H1 (cell line): ENCODE measurements around the gene SCARB2. TPM values are rescaled to one million over a fixed set of nuclear protein-coding genes. Genes with fewer than 3 reads are reported as not detected.

Experiments
- CTCF ChIA-PET: fragments of 300-600 bp; sonication (Branson Sonifier 250); formaldehyde crosslinking; loops from one replicate; lab custom pipeline; 2021; ENCODE audit not compliant: partially characterized antibody; lab: Charles Lee
- POLR2A ChIA-PET: fragments of 300-600 bp; sonication (Branson Sonifier 250); formaldehyde crosslinking; loops from one replicate; lab custom pipeline; 2021; ENCODE audit warnings: inconsistent platforms; ENCODE audit not compliant: partially characterized antibody; lab: Charles Lee
- DNase-seq, 2 experiments: peaks; one replicate each; pipeline versions ENCODE4 v3.0.0 to v3.0.0-alpha.2; 2010 to 2022; ENCODE audit warnings: low spot score in 2 of 2, low read depth in 1 of 2, mixed read lengths in 1 of 2
- FAIRE-seq: peaks from 2 replicates; lab custom pipeline; 2011; peaks lifted over from hg19 to GRCh38; lab: Jason Lieb, UNC
- H2AFZ ChIP-seq: 2 replicates; pipeline ENCODE4 v1.8.1; 2012; ENCODE audit warnings: low read length, inconsistent platforms
- H2AK5ac ChIP-seq: 2 replicates; pipeline ENCODE4 v1.6.1; 2013; ENCODE audit warnings: low read depth, low read length
- H2BK120ac ChIP-seq: replicated peaks from 2 replicates; pipeline ENCODE3; 2013; ENCODE audit warnings: low read depth, low read length, inconsistent platforms
- H2BK12ac ChIP-seq: 2 replicates; pipeline ENCODE4 v1.6.1; 2013; ENCODE audit warnings: low read depth, low read length
- H2BK15ac ChIP-seq: 2 replicates; pipeline ENCODE4 v1.6.1; 2013; ENCODE audit warnings: low read length
- H2BK20ac ChIP-seq: 2 replicates; pipeline ENCODE4 v1.6.1; 2013; ENCODE audit warnings: low read length
- H2BK5ac ChIP-seq: 2 replicates; pipeline ENCODE4 v1.6.1; 2013; ENCODE audit warnings: low read depth, low read length
- H3K14ac ChIP-seq: 2 replicates; pipeline ENCODE4 v1.6.1; 2013; ENCODE audit warnings: inconsistent platforms; ENCODE audit not compliant: insufficient read length
- H3K18ac ChIP-seq: 2 replicates; pipeline ENCODE4 v1.6.1; 2013; ENCODE audit warnings: low read length; ENCODE audit errors: extremely low read depth
- H3K23ac ChIP-seq: 2 replicates; pipeline ENCODE4 v1.6.1; 2013; ENCODE audit warnings: inconsistent platforms; ENCODE audit not compliant: insufficient read length
- H3K23me2 ChIP-seq: 2 replicates; pipeline ENCODE4 v1.6.1; 2013; ENCODE audit warnings: low read depth, low read length
- H3K27ac ChIP-seq: 2 replicates; pipeline ENCODE4 v1.6.1; 2011; ENCODE audit warnings: low read depth, low read length, inconsistent platforms
- H3K27me3 ChIP-seq, 4 experiments: replicated peaks in 1 of 4; 1 replicate in 1 of 4; 2 replicates in 3 of 4; pipeline versions ENCODE4 v1.6.1 to v1.8.1; 2011 to 2013; ENCODE audit warnings: low read length in 3 of 4, mild to moderate bottlenecking in 3 of 4, inconsistent platforms in 2 of 4, mixed read lengths in 2 of 4, moderate library complexity in 1 of 4; ENCODE audit not compliant: control insufficient read depth in 3 of 4, insufficient read depth in 3 of 4; ENCODE audit errors: extremely low read depth in 1 of 4
- H3K36me3 ChIP-seq, 4 experiments: 2 replicates each; pipeline versions ENCODE4 v1.6.1 to v1.8.1; 2011 to 2013; ENCODE audit warnings: mild to moderate bottlenecking in 4 of 4, low read length in 3 of 4, moderate library complexity in 2 of 4, control low read depth in 1 of 4, inconsistent platforms in 1 of 4; ENCODE audit not compliant: insufficient read depth in 4 of 4, control insufficient read depth in 2 of 4
- H3K4ac ChIP-seq: replicated peaks from 2 replicates; pipeline ENCODE3; 2013; ENCODE audit warnings: low read length, low read depth, mixed read lengths, inconsistent platforms; ENCODE audit not compliant: insufficient read length
- H3K4me1 ChIP-seq, 4 experiments: replicated peaks in 1 of 4; 1 replicate in 1 of 4; 2 replicates in 3 of 4; pipeline versions ENCODE4 v1.6.1 to v1.8.1; 2011 to 2013; ENCODE audit warnings: low read length in 3 of 4, inconsistent platforms in 2 of 4, mixed read lengths in 1 of 4; ENCODE audit not compliant: insufficient read depth in 4 of 4, control insufficient read depth in 3 of 4
- H3K4me2 ChIP-seq, 2 experiments: 2 replicates each; pipeline versions ENCODE4 v1.6.1 to v1.8.1; 2011 to 2013; ENCODE audit warnings: low read depth in 2 of 2, low read length in 2 of 2, control low read depth in 1 of 2, inconsistent platforms in 1 of 2, mild to moderate bottlenecking in 1 of 2; ENCODE audit not compliant: insufficient read depth in 1 of 2
- H3K4me3 ChIP-seq, 4 experiments: fragments of 200-600, 300-600 bp in 1 of 4; sonication (generic), shearing (Covaris generic), sonication (Bioruptor Twin) in 1 of 4; 2 replicates each; pipeline versions ENCODE4 v1.5.1 to v1.8.1; 2011 to 2016; ENCODE audit warnings: low read length in 4 of 4, low read depth in 3 of 4, control low read depth in 2 of 4, inconsistent platforms in 2 of 4, mild to moderate bottlenecking in 2 of 4, mixed read lengths in 1 of 4, moderate library complexity in 1 of 4; ENCODE audit not compliant: insufficient read depth in 2 of 4; ENCODE audit errors: extremely low read depth in 1 of 4
- H3K56ac ChIP-seq: replicated peaks from 2 replicates; pipeline ENCODE3; 2013; ENCODE audit warnings: low read depth, mild to moderate bottlenecking, mixed read lengths, low read length, inconsistent platforms; ENCODE audit not compliant: insufficient read length
- H3K79me1 ChIP-seq: 2 replicates; pipeline ENCODE4 v1.6.1; 2013; ENCODE audit warnings: low read depth, low read length, control low read depth
- H3K79me2 ChIP-seq, 2 experiments: 2 replicates each; pipeline versions ENCODE4 v1.6.1 to v1.8.1; 2012 to 2013; ENCODE audit warnings: low read length in 2 of 2, mild to moderate bottlenecking in 2 of 2, inconsistent platforms in 1 of 2; ENCODE audit not compliant: insufficient read depth in 2 of 2, control insufficient read depth in 1 of 2
- H3K9ac ChIP-seq, 4 experiments: replicated peaks in 1 of 4; 1 replicate in 1 of 4; 2 replicates in 3 of 4; pipeline versions ENCODE4 v1.6.1 to v1.8.1; 2011 to 2013; ENCODE audit warnings: low read depth in 3 of 4, low read length in 3 of 4, control low read depth in 2 of 4, mild to moderate bottlenecking in 2 of 4, moderate library complexity in 2 of 4, inconsistent platforms in 1 of 4; ENCODE audit errors: extremely low read depth in 1 of 4
- H3K9me3 ChIP-seq, 2 experiments: 2 replicates each; pipeline versions ENCODE4 v1.6.1 to v1.8.1; 2012 to 2013; ENCODE audit warnings: mild to moderate bottlenecking in 2 of 2, moderate library complexity in 2 of 2, control low read depth in 1 of 2, inconsistent platforms in 1 of 2, low read depth in 1 of 2, low read length in 1 of 2, mixed read lengths in 1 of 2; ENCODE audit not compliant: insufficient read depth in 2 of 2
- H4K20me1 ChIP-seq, 2 experiments: replicated peaks in 1 of 2; 2 replicates each; pipeline versions ENCODE3 to v1.8.1; 2011 to 2013; ENCODE audit warnings: inconsistent platforms in 2 of 2, low read length in 2 of 2, mild to moderate bottlenecking in 1 of 2; ENCODE audit not compliant: insufficient read depth in 2 of 2, control insufficient read depth in 1 of 2
- H4K5ac ChIP-seq: 2 replicates; pipeline ENCODE4 v1.6.1; 2013; ENCODE audit warnings: low read length, low read depth, mixed read lengths, inconsistent platforms; ENCODE audit not compliant: insufficient read length
- H4K8ac ChIP-seq: 2 replicates; pipeline ENCODE4 v1.8.0; 2013; ENCODE audit warnings: mild to moderate bottlenecking, moderate library complexity, low read length, inconsistent platforms; ENCODE audit not compliant: insufficient read depth; ENCODE audit errors: extremely low read depth
- H4K91ac ChIP-seq: replicated peaks from 2 replicates; pipeline ENCODE3; 2013; ENCODE audit warnings: low read length, mixed read lengths, inconsistent platforms; ENCODE audit not compliant: insufficient read length
- EGR1 ChIP-seq: IDR thresholded peaks from 2 replicates; pipeline ENCODE4 v1.6.1; 2011; ENCODE audit warnings: low read depth, low read length, borderline replicate concordance
- EP300 ChIP-seq, 2 experiments: IDR thresholded peaks; 1 replicate in 1 of 2; 2 replicates in 1 of 2; pipeline ENCODE4 v1.6.1; 2011 to 2012; ENCODE audit warnings: low read depth in 2 of 2, low read length in 2 of 2, mild to moderate bottlenecking in 2 of 2, borderline replicate concordance in 1 of 2, inconsistent platforms in 1 of 2, moderate library complexity in 1 of 2
- GTF2F1 ChIP-seq: IDR thresholded peaks from 2 replicates; pipeline ENCODE4 v1.6.1; 2012; ENCODE audit warnings: low read depth, low read length, improper control_type of control experiment, borderline replicate concordance
- KDM5A ChIP-seq: fragments of 200-600 bp; IDR thresholded peaks from 2 replicates; pipeline ENCODE4 v1.7.1; 2012; ENCODE audit warnings: mild to moderate bottlenecking, low read length, inconsistent platforms, mixed read lengths
- POU5F1 ChIP-seq: IDR thresholded peaks from 2 replicates; pipeline ENCODE4 v1.6.1; 2011; ENCODE audit warnings: low read depth, mild to moderate bottlenecking, low read length, moderate library complexity
- RXRA ChIP-seq: IDR thresholded peaks from 2 replicates; pipeline ENCODE4 v1.6.1; 2011; ENCODE audit warnings: low read depth, mild to moderate bottlenecking, low read length, moderate library complexity; ENCODE audit not compliant: insufficient read depth
- SUZ12 ChIP-seq: fragments of 200-600 bp; sonication (generic); IDR thresholded peaks from 2 replicates; pipeline ENCODE4 v1.6.1; 2012; ENCODE audit warnings: mild to moderate bottlenecking, inconsistent platforms, low read length, moderate library complexity, mixed read lengths
- WGBS, 2 experiments: shearing (Covaris generic) in 1 of 2; methylation state at CpG; one replicate each; pipeline versions ENCODE4 v1.1.6 to v1.1.7; 2013 to 2015; ENCODE audit warnings: low lambda C conversion rate in 2 of 2, mixed read lengths in 2 of 2, inconsistent platforms in 1 of 2, low coverage in 1 of 2, missing lambda C conversion rate in 1 of 2; ENCODE audit not compliant: insufficient replicate concordance in 2 of 2, insufficient coverage in 1 of 2, insufficient read length in 1 of 2; ENCODE audit errors: extremely low coverage in 1 of 2, missing lambda C conversion rate in 1 of 2; 5-methylcytosine and 5-hydroxymethylcytosine counted together
- polyA plus RNA-seq, 7 experiments: library from polyadenylated mRNA; depleted of rRNA in 3 of 7; stranded (reverse) in 5 of 7; unstranded in 2 of 7; fragments of >200 nt in 5 of 7; fragments of 200-250 nt in 2 of 7; gene quantifications; 1 replicate in 5 of 7; 2 replicates in 1 of 7; 4 replicates in 1 of 7; pipeline versions ENCODE4 v1.2.1 to v1.2.3, GENCODE V29; 2011 to 2013; ENCODE audit warnings: missing spikeins in 2 of 7, mixed read lengths in 2 of 7
- total RNA-seq: library from RNA; stranded (reverse); fragmentation: NEBNext Ultra II Directional; extraction: Animal tissue kit (Norgen Biotek cat#: 25700); gene quantifications from 2 replicates; pipeline ENCODE4 v1.2.1, GENCODE V29; 2021

Gene SCARB2
- total and polyA plus RNA-seq, 2 of the 8 experiments (the other 6 are each of a cell fraction or from before 2014, with no cell fraction given) = 18.5 to 35.7 TPM

- FAIRE-seq = no peak
- peaks cover 0 to 3% (median 0%) of the 10 kb centered on the region in 4 experiments; a peak in 2 of 7 replicates for H3K4me1 ChIP-seq
Observed at GRCh38 chr4:76240236-76240635, 26.6 kb upstream of the SCARB2 start.

More at GRCh38 chr4:76240236-76240635, 26.6 kb upstream of the SCARB2 start:
- no peak overlapping the region for H2BK120ac ChIP-seq
- POLR2A ChIA-PET = interaction anchor here (1.9 kb wide), 1 partner anchor 11 kb away, joined by 5 read pairs; the partner anchor contains the start of gene FAM47E
- H4K8ac ChIP-seq = no peak overlapping the region
- no peak overlapping the region for H3K4me2 ChIP-seq
- no peak overlapping the region for H2BK12ac ChIP-seq
- no peak overlapping the region for H3K56ac ChIP-seq
- H2BK15ac ChIP-seq = no peak overlapping the region
- CTCF ChIA-PET = interaction anchor here (0.6 to 3.0 kb wide), 3 partner anchors 12 to 138 kb away, joined by 3 to 11 read pairs (median 3); no protein-coding TSS in a partner anchor
- no peak overlapping the region for H2BK20ac ChIP-seq
- H4K91ac ChIP-seq = no peak overlapping the region
- no peaks in the 10 kb centered on the region for H4K20me1 ChIP-seq
- no peak overlapping the region for H3K18ac ChIP-seq
- TF ChIP-seq EGR1 = no peak
- no peak for TF ChIP-seq POU5F1
- no peak for TF ChIP-seq SUZ12
- TF ChIP-seq KDM5A = no peak
- TF ChIP-seq RXRA = no peak
- no peak for TF ChIP-seq EP300 (IDR thresholded peaks at IDR 0.05; ENCODE audit: borderline replicate concordance in 1 of 2, low read depth in 2 of 2, low read length in 2 of 2)
- no peak for TF ChIP-seq GTF2F1
- no peak overlapping the region for H3K14ac ChIP-seq
- no peak overlapping the region for H3K23ac ChIP-seq
- no peak overlapping the region for H2BK5ac ChIP-seq
- H3K9me3 ChIP-seq = peaks cover 3 to 6% of the 10 kb centered on the region in 2 experiments; a peak in 2 of 4 replicates
- no peaks in the 10 kb centered on the region for H3K27me3 ChIP-seq
- no peak overlapping the region for H4K5ac ChIP-seq
- H3K27ac ChIP-seq = no peak overlapping the region
- DNase-seq = no peak
- H2AFZ ChIP-seq = no peak overlapping the region
- no peak overlapping the region for H3K4me3 ChIP-seq
- H3K4ac ChIP-seq = no peak overlapping the region
- no peaks in the 10 kb centered on the region for H3K36me3 ChIP-seq
- H3K79me2 ChIP-seq = no peaks in the 10 kb centered on the region
- no peak overlapping the region for H2AK5ac ChIP-seq
- WGBS, 2 experiments = 92% methylated on average over 2 of the region's 2 CpGs; no CpG with 5 or more reads in 1 of the 2 experiments
- H3K23me2 ChIP-seq = no peaks in the 10 kb centered on the region
- no peak overlapping the region for H3K9ac ChIP-seq
- H3K79me1 ChIP-seq = no peaks in the 10 kb centered on the region
